Limb (tissue), 2 donors: ENCODE data around the gene UBXN10.

Experiments used
- DNase-seq, 2 donors: peaks; one replicate each; pipeline ENCODE4 v3.0.0-alpha.2; 2016; ENCODE audit errors: extremely low spot score in 2 of 2

Gene UBXN10

GRCh38 chr1:20234788-20235535 lies 49.1 kb downstream of the UBXN10 start:
- DNase-seq, result no peak

- no peak for DNase-seq
These were observed 51.8 kb downstream of the UBXN10 start for GRCh38 chr1:20237646-20238045.

GRCh38 chr1:20240012-20240411 lies 54.1 kb downstream of the UBXN10 start:
- no peak for DNase-seq

GRCh38 chr1:20242890-20243479 lies 57.1 kb downstream of the UBXN10 start:
- no peak for DNase-seq
